ENCODE data around the gene MACC1.
"Not testable (repeated sequence)": the region's sequence is repeated elsewhere in the genome, so short reads cannot be mapped to it uniquely, and the experiment has no call there.

Gene MACC1

DNA sequence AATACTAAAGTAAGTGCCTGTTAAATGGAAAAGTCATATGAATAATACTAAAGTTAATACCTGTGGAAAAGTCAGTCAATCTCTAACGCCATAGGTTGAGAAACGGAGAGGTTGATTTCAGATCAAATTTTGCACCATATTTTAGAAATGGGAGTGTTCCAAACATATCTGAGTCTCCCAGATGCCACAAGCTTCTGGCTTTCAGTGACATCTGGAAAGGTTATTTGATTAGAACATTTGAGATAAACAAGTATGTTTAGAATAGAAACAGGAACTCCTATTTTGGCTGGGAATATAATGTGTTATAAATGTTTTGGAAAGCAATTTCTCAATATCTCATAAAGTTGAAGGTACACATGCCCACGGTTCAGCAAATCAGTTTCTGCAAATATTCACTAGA lies 5.8 kb downstream of the MACC1 start:
- TF ChIP-seq CTCF (IDR thresholded peaks at IDR 0.05; ENCODE audit: low read depth, low read length) = no peak
- DNase-seq (ENCODE audit: low read depth in 2 of 2) = no peak
- no peak overlapping the region for H3K4me3 ChIP-seq (replicated peaks in 1 of 2; ENCODE audit: low read depth in 2 of 2, low read length in 2 of 2)

DNA sequence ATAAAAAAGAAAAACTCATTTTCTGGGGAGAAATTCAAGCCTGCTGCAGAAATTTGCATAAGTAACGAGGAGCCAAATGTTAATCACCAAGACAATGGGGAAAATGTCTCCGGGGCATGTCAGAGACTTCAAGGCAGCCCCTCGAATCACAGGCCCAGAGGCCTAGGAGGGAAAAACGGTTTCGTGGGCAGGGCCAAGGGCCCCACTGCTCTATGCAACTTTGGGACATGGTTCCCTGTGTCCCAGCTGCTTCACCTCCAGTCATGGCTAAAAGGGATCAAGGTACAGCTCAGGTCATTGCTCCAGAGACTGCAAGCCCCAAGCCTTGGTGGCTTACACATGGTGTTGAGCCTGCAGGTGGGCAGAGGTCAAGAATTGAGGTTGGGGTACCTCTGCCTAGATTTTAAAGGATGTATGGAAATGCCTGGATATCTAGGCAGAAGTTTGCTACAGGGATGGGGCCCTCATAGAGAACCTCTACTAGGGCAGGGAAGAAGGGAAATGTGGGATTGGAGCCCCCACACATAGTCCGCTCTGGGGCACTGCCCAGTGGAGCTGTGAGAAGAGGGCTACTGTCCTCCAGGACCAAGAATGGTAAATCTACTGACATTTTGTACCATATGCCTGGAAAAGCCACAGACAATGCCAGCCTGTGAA lies 8.4 kb downstream of the MACC1 start:
- DNase-seq (ENCODE audit: low read depth in 2 of 2) = no peak
- TF ChIP-seq CTCF (IDR thresholded peaks at IDR 0.05; ENCODE audit: low read depth, low read length) = no peak
- no peak overlapping the region for H3K4me3 ChIP-seq (replicated peaks in 1 of 2; ENCODE audit: low read depth in 2 of 2, low read length in 2 of 2)

DNA sequence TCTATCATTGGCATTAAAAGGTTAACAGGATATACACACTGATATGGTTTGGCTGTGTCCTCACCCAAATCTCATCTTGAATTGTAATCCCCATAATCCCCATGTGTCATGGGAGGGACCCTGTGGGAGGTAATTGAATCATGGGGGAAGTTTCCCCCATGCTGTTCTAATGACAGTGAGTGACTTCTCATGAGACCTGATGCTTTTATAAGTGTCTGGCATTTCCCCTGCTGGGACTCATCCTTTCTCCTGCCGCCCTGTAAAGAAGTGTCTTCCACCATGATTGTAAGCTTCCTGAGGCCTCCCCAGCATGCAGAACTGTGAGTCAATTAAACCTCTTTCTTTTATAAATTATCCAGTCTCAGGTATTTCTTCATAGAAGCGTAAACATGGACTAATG lies 9.4 kb downstream of the MACC1 start:
- not testable (repeated sequence) for DNase-seq (ENCODE audit: low read depth in 2 of 2); H3K4me3 ChIP-seq (replicated peaks in 1 of 2; ENCODE audit: low read depth in 2 of 2, low read length in 2 of 2)

DNA sequence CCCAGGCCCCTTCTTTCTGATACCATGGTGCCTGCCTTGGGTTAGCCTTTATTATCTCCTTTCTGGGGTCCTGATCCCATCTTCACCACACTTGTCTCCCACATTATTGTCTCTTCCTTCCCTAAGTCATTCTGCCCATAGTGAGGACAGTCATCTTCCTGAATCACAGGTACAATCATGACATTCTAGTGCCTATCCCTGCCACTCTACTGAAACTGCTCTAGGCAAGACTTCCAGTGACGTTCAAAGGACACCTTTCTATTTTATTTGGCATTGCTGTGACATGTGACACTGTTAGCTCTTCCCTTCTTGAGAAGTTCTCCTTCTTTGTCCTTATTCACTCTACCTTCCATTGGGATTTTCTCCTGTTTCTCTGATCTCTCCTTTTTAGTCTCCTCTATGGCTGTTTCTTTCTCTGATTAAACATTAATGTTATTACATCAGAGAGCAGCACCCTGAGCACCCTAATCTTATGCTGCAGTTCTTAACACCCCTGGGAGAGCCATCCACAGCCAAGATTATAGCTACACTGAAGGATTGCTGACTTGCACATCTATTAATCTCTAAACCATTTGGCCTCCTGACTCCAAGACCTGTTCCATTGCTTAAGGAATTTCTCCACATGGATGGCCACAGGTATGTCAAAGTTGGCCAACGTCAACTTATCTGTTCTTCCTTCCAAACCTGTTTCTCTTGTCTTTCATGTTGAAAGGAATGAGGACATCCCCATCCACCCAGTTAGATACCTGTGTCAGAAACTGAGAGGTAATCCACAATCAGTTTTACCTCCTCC lies 10.9 kb downstream of the MACC1 start:
- no peak for DNase-seq (ENCODE audit: low read depth in 2 of 2)
- H3K4me3 ChIP-seq (replicated peaks in 1 of 2; ENCODE audit: low read depth in 2 of 2, low read length in 2 of 2) = no peak overlapping the region
- TF ChIP-seq CTCF (IDR thresholded peaks at IDR 0.05; ENCODE audit: low read depth, low read length) = no peak

- no peak overlapping the region for H3K4me3 ChIP-seq (replicated peaks in 1 of 2; ENCODE audit: low read depth in 2 of 2, low read length in 2 of 2)
- no peak for TF ChIP-seq CTCF (IDR thresholded peaks at IDR 0.05; ENCODE audit: low read depth, low read length)
- DNase-seq (ENCODE audit: low read depth in 2 of 2) = no peak
Measured at GRCh38 chr7:20203316-20203715, 13.9 kb downstream of the MACC1 start.

DNA sequence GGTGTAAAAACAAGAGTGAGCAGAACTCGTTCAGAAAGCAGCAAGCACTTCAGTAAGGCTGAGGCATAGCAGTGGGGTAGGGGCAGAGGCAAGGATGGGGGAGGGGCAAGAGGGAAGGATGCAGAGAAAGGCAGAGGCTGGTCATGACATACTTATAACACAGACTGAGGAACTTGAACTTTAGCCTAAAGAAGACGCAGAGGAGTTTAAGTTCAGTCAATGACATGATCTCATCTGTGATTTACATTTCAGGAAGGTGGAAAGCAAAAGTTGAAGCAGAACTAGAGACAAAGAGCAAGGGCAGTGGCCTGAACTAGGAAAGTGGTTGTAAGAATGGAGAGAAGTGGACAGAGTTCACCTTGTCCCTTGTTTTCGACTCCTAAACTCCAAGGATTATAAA lies 15.8 kb downstream of the MACC1 start:
- no peak for DNase-seq (ENCODE audit: low read depth in 2 of 2)
- no peak for TF ChIP-seq CTCF (IDR thresholded peaks at IDR 0.05; ENCODE audit: low read depth, low read length)
- H3K4me3 ChIP-seq (replicated peaks in 1 of 2; ENCODE audit: low read depth in 2 of 2, low read length in 2 of 2) = no peak overlapping the region

- no peak for DNase-seq (ENCODE audit: low read depth in 2 of 2)
- no peak for TF ChIP-seq CTCF (IDR thresholded peaks at IDR 0.05; ENCODE audit: low read depth, low read length)
- H3K4me3 ChIP-seq (replicated peaks in 1 of 2; ENCODE audit: low read depth in 2 of 2, low read length in 2 of 2) = no peak overlapping the region
Measured at GRCh38 chr7:20200971-20201370, 16.2 kb downstream of the MACC1 start.
